HEK293 (cell line): ENCODE data around the gene KCNMA1.
A peak's percentile ranks its signal among the peaks of the same experiment; 100 is the strongest.

Experiments used
- CTCF ChIA-PET: fragments of 350-600 bp; formaldehyde crosslinking; extraction: SDS; loops from one replicate; lab custom pipeline; 2021; ENCODE audit warnings: antibody characterized with exemption; lab: Yijun Ruan, JAX
- POLR2A ChIA-PET: fragments of 300-600 bp; formaldehyde crosslinking; extraction: SDS; loops from one replicate; lab custom pipeline; 2020; ENCODE audit warnings: antibody characterized with exemption, inconsistent platforms; lab: Yijun Ruan, JAX
- H3K27ac ChIP-seq: fragments of 200-500 bp; sonication (Bioruptor generic); 2 replicates; pipeline ENCODE4 v1.5.1; 2014; ENCODE audit warnings: low read depth, low read length, control low read depth, inconsistent platforms; ENCODE audit errors: extremely low read depth
- H3K36me3 ChIP-seq, 2 experiments: fragments of 200-500 bp in 1 of 2; sonication (Bioruptor generic) in 1 of 2; 1 replicate in 1 of 2; 2 replicates in 1 of 2; pipeline ENCODE4 v1.5.1; 2014 to 2017; ENCODE audit warnings: inconsistent platforms in 2 of 2, low read length in 2 of 2; ENCODE audit not compliant: control insufficient read depth in 2 of 2, insufficient read depth in 1 of 2
- H3K4me1 ChIP-seq: fragments of 200-500 bp; sonication (Bioruptor generic); 2 replicates; pipeline ENCODE4 v1.5.1; 2014; ENCODE audit warnings: mild to moderate bottlenecking, low read length, inconsistent platforms; ENCODE audit not compliant: control insufficient read depth, insufficient read depth
- H3K4me3 ChIP-seq: 2 replicates; pipeline ENCODE4 v1.5.1; 2011; ENCODE audit warnings: low read depth, mild to moderate bottlenecking, control low read depth, low read length, moderate library complexity
- H3K9me3 ChIP-seq: fragments of 200-500 bp; sonication (Bioruptor generic); 2 replicates; pipeline ENCODE4 v1.5.1; 2014; ENCODE audit warnings: low read depth, low read length, inconsistent platforms; ENCODE audit not compliant: control insufficient read depth, insufficient read depth
- BCL11A ChIP-seq: fragments of 450-650 bp; formaldehyde crosslinking; IDR thresholded peaks from 2 replicates; pipeline ENCODE4 v1.5.1; 2016; ENCODE audit warnings: low read depth, missing biosample characterization, missing genetic modification characterization
- HIC1 ChIP-seq: fragments of 450-650 bp; formaldehyde crosslinking; IDR thresholded peaks from 2 replicates; pipeline ENCODE4 v1.5.1; 2016; ENCODE audit warnings: missing biosample characterization, missing genetic modification characterization
- HOXD13 ChIP-seq: sonication (generic); formaldehyde crosslinking; IDR thresholded peaks from 2 replicates; pipeline ENCODE4 v1.8.0; 2022; ENCODE audit warnings: missing genetic modification reagents, borderline replicate concordance
- INSM2 ChIP-seq: fragments of 450-650 bp; formaldehyde crosslinking; IDR thresholded peaks from 2 replicates; pipeline ENCODE4 v1.5.1; 2016; ENCODE audit warnings: missing biosample characterization, missing genetic modification characterization
- MEIS1 ChIP-seq: sonication (generic); formaldehyde crosslinking; IDR thresholded peaks from 2 replicates; pipeline ENCODE4 v1.8.1; 2022; ENCODE audit warnings: missing genetic modification reagents, mild to moderate bottlenecking, borderline replicate concordance
- PRDM1 ChIP-seq: fragments of 450-650 bp; formaldehyde crosslinking; IDR thresholded peaks from 2 replicates; pipeline ENCODE4; 2016; ENCODE audit warnings: missing biosample characterization, missing genetic modification characterization
- PRDM6 ChIP-seq: fragments of 450-650 bp; formaldehyde crosslinking; IDR thresholded peaks from 2 replicates; pipeline ENCODE4 v1.5.1; 2017; ENCODE audit warnings: missing biosample characterization, missing genetic modification characterization
- SP7 ChIP-seq: fragments of 450-650 bp; formaldehyde crosslinking; IDR thresholded peaks from 2 replicates; pipeline ENCODE4 v1.5.1; 2016; ENCODE audit warnings: missing biosample characterization, missing genetic modification characterization
- ZBTB10 ChIP-seq: fragments of 450-650 bp; formaldehyde crosslinking; IDR thresholded peaks from 2 replicates; pipeline ENCODE4 v1.5.1; 2016; ENCODE audit warnings: missing biosample characterization, missing genetic modification characterization
- ZBTB21 ChIP-seq: fragments of 450-650 bp; formaldehyde crosslinking; IDR thresholded peaks from 2 replicates; pipeline ENCODE4 v1.5.1; 2017; ENCODE audit warnings: missing biosample characterization, missing genetic modification characterization
- ZBTB7A ChIP-seq: fragments of 450-650 bp; formaldehyde crosslinking; IDR thresholded peaks from 2 replicates; pipeline ENCODE4 v1.5.1; 2016; ENCODE audit warnings: low read depth, missing biosample characterization, missing genetic modification characterization
- ZFHX2 ChIP-seq: fragments of 450-650 bp; formaldehyde crosslinking; conservative IDR thresholded peaks from 2 replicates; pipeline ENCODE4 v1.5.1; 2016; ENCODE audit warnings: missing biosample characterization, missing genetic modification characterization
- ZFP37 ChIP-seq: fragments of 450-650 bp; formaldehyde crosslinking; IDR thresholded peaks from 2 replicates; pipeline ENCODE4 v1.5.1; 2016; ENCODE audit warnings: missing biosample characterization, missing genetic modification characterization
- ZNF133 ChIP-seq: fragments of 450-650 bp; formaldehyde crosslinking; IDR thresholded peaks from 2 replicates; pipeline ENCODE4 v1.5.1; 2016; ENCODE audit warnings: missing biosample characterization, missing genetic modification characterization
- ZNF146 ChIP-seq: fragments of 450-650 bp; formaldehyde crosslinking; IDR thresholded peaks from 2 replicates; pipeline ENCODE4 v1.5.1; 2016; ENCODE audit warnings: missing biosample characterization, missing genetic modification characterization
- ZNF211 ChIP-seq: fragments of 450-650 bp; formaldehyde crosslinking; IDR thresholded peaks from 2 replicates; pipeline ENCODE4 v1.5.1; 2016; ENCODE audit warnings: low read depth, missing biosample characterization, missing genetic modification characterization
- ZNF239 ChIP-seq: fragments of 450-650 bp; formaldehyde crosslinking; IDR thresholded peaks from 2 replicates; pipeline ENCODE4 v1.5.1; 2016; ENCODE audit warnings: missing biosample characterization, missing genetic modification characterization
- ZNF266 ChIP-seq: fragments of 450-650 bp; formaldehyde crosslinking; IDR thresholded peaks from 2 replicates; pipeline ENCODE4 v1.5.1; 2016; ENCODE audit warnings: missing biosample characterization, missing genetic modification characterization, low read depth
- ZNF341 ChIP-seq: fragments of 450-650 bp; formaldehyde crosslinking; IDR thresholded peaks from 2 replicates; pipeline ENCODE4; 2016; ENCODE audit warnings: low read depth, missing biosample characterization, missing genetic modification characterization
- ZNF394 ChIP-seq: fragments of 450-650 bp; formaldehyde crosslinking; IDR thresholded peaks from 2 replicates; pipeline ENCODE4 v1.5.1; 2016; ENCODE audit warnings: missing biosample characterization, missing genetic modification characterization, mild to moderate bottlenecking, moderate library complexity, borderline replicate concordance
- ZNF558 ChIP-seq: fragments of 450-650 bp; formaldehyde crosslinking; IDR thresholded peaks from 2 replicates; pipeline ENCODE4 v1.5.1; 2016; ENCODE audit warnings: missing biosample characterization, missing genetic modification characterization
- ZNF600 ChIP-seq: fragments of 450-650 bp; formaldehyde crosslinking; IDR thresholded peaks from 2 replicates; pipeline ENCODE4 v1.5.1; 2016; ENCODE audit warnings: missing biosample characterization, missing genetic modification characterization
- ZNF629 ChIP-seq: fragments of 450-650 bp; formaldehyde crosslinking; IDR thresholded peaks from 2 replicates; pipeline ENCODE4 v1.5.1; 2017; ENCODE audit warnings: missing biosample characterization, missing genetic modification characterization
- ZNF639 ChIP-seq: fragments of 450-650 bp; formaldehyde crosslinking; IDR thresholded peaks from 2 replicates; pipeline ENCODE4 v1.5.1; 2016; ENCODE audit warnings: missing biosample characterization, missing genetic modification characterization
- ZNF776 ChIP-seq: fragments of 450-650 bp; formaldehyde crosslinking; IDR thresholded peaks from 2 replicates; pipeline ENCODE4 v1.5.0; 2017; ENCODE audit warnings: missing biosample characterization, missing genetic modification characterization, borderline replicate concordance

KCNMA1 gene

GRCh38 chr10:77506517-77507200 lies 130.9 kb downstream of the KCNMA1 start (continued):
- no peak for TF ChIP-seq ZNF146 (tag by site-specific recombination)
- no peak for TF ChIP-seq ZBTB10
- TF ChIP-seq HOXD13 (CRISPR knock-in tag) = no peak
- no peak for TF ChIP-seq ZNF211 (tag by site-specific recombination)
- no peak for TF ChIP-seq ZNF558 (tag by site-specific recombination)
- no peak for TF ChIP-seq ZNF341
- TF ChIP-seq ZNF776 (tag by site-specific recombination) = peak; percentile 76; the same call in 1 of the 2 replicates
- no peak for TF ChIP-seq BCL11A (tag by site-specific recombination)
- TF ChIP-seq ZNF266 (tag by site-specific recombination) = 0 out of 2 replicates have a peak, but pooled peaks have one; percentile 19
- no peak for TF ChIP-seq ZNF133 (tag by site-specific recombination)
- TF ChIP-seq ZBTB7A = no peak

GRCh38 chr10:77505431-77506334 lies 131.9 kb downstream of the KCNMA1 start:
- no peaks in the 10 kb centered on the region; the same call in 1 of the 2 replicates for H3K4me1 ChIP-seq
- POLR2A ChIA-PET = no interaction called here
- peak; percentile 47; the same call in 1 of the 2 replicates for TF ChIP-seq HIC1 (tag by site-specific recombination)
- TF ChIP-seq PRDM6 (tag by site-specific recombination) = 0 out of 2 replicates have a peak, but pooled peaks have one; percentile 33
- TF ChIP-seq MEIS1 (CRISPR knock-in tag) = no peak
- 0 out of 2 replicates have a peak, but pooled peaks have one; percentile 10 for TF ChIP-seq ZNF639 (tag by site-specific recombination)
- TF ChIP-seq ZNF600 = 0 out of 2 replicates have a peak, but pooled peaks have one; percentile 12
- TF ChIP-seq PRDM1 (tag by site-specific recombination) = peak; percentile 38; the same call in 1 of the 2 replicates
- TF ChIP-seq ZBTB21 (tag by site-specific recombination) = no peak
- peak; percentile 49 for TF ChIP-seq ZFHX2 (tag by site-specific recombination)
- no peak for TF ChIP-seq ZNF239 (tag by site-specific recombination)
- TF ChIP-seq ZFP37 = 0 out of 2 replicates have a peak, but pooled peaks have one; percentile 30
- TF ChIP-seq ZNF394 = peak; percentile 13; the same call in 1 of the 2 replicates
- TF ChIP-seq INSM2 (tag by site-specific recombination) = peak; percentile 35; the same call in 1 of the 2 replicates
- peak; percentile 35 for TF ChIP-seq SP7 (tag by site-specific recombination)
- TF ChIP-seq ZNF629 (tag by site-specific recombination) = 0 out of 2 replicates have a peak, but pooled peaks have one; percentile 25

More at GRCh38 chr10:77505431-77506334, 131.9 kb downstream of the KCNMA1 start:
- CTCF ChIA-PET = interaction anchor here (0.6 to 2.2 kb wide), 7 partner anchors 9 to 340 kb away, joined by 3 to 5 read pairs (median 4); no protein-coding TSS in a partner anchor
- Histone ChIP-seq H3K9me3 (no peaks in the 10 kb centered on the region), H3K4me3 (no peak overlapping the region), H3K27ac (no peak overlapping the region), H3K36me3 (no peaks in the 10 kb centered on the region)
